Cardiac muscle cell (in vitro differentiated cells and primary cell): ENCODE data around the gene EAPP. TPM values are rescaled to one million over a fixed set of nuclear protein-coding genes. Genes with fewer than 3 reads are reported as not detected.
"Not testable (repeated sequence)": the region's sequence is repeated elsewhere in the genome, so short reads cannot be mapped to it uniquely, and the experiment has no call there.

Source experiments
- DNase-seq, 2 donors: peaks; one replicate each; pipeline versions ENCODE4 v3.0.0 to v3.0.0-alpha.2; 2010 to 2017; ENCODE audit warnings: low read depth in 1 of 2, low spot score in 1 of 2
- H3K27ac ChIP-seq: fragments of 200-600 bp; sonication (generic); 2 replicates; pipeline ENCODE4 v1.5.1; 2016
- H3K27me3 ChIP-seq: fragments of 200-600 bp; sonication (generic); 2 replicates; pipeline ENCODE4 v1.6.0; 2016; ENCODE audit warnings: control low read depth
- H3K36me3 ChIP-seq: fragments of 200-600 bp; sonication (generic); 2 replicates; pipeline ENCODE4 v1.5.1; 2016; ENCODE audit warnings: control low read depth
- H3K4me1 ChIP-seq: fragments of 200-600 bp; sonication (generic); 2 replicates; pipeline ENCODE4 v1.8.1; 2017; ENCODE audit warnings: low read depth, mild to moderate bottlenecking, mixed run types
- H3K4me3 ChIP-seq: fragments of 200-600 bp; sonication (generic); 2 replicates; pipeline ENCODE4 v1.5.1; 2016; ENCODE audit warnings: mild to moderate bottlenecking
- H3K9me3 ChIP-seq: fragments of 200-600 bp; sonication (generic); 2 replicates; pipeline ENCODE4 v1.5.1; 2017; ENCODE audit warnings: low read depth, mild to moderate bottlenecking, control low read depth
- polyA plus RNA-seq: library from polyadenylated mRNA; unstranded; fragments of >200 nt; fragmentation: Nextera tagmentation; extraction: Ambion mirVana; gene quantifications from 2 replicates; pipeline ENCODE4 v1.2.1, GENCODE V29; 2016
- total RNA-seq: library from RNA; depleted of rRNA; stranded (reverse); fragments of >200 nt; gene quantifications from 2 replicates; pipeline ENCODE4 v1.2.3, GENCODE V29; 2016
- TF ChIP-seq, protein P1 (sequence below): IDR thresholded peaks from 2 replicates; pipeline ENCODE4 v1.5.1; 2012; ENCODE audit warnings: low read depth, mild to moderate bottlenecking, low read length

The EAPP gene
- total and polyA plus RNA-seq, 2 experiments from 2014 or later, result 42.4 to 53.2 TPM

DNA sequence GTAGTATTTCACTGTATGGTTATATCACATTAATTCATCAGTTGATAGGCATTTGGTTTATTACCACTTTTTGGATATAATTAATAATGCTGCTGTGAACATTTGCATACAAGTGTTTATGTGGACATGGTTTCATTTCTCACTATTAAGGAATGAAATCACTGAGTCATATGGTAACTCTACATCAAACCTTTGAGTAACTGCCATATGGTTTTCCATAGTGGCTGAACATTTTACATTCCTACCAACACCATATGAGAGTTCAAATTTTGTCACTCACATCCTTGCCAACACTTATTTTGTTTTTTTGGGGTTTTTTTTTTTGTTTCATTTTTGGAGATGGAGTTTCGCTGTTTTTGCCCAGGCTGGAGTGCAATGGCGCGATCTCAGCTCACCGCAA lies 30.2 kb upstream of the EAPP start:
- peaks cover 40% of the 10 kb centered on the region for H3K36me3 ChIP-seq
- no peak for DNase-seq
- H3K9me3 ChIP-seq, result no peaks in the 10 kb centered on the region
- H3K4me1 ChIP-seq, result no peaks in the 10 kb centered on the region
- TF ChIP-seq, protein P1, sequence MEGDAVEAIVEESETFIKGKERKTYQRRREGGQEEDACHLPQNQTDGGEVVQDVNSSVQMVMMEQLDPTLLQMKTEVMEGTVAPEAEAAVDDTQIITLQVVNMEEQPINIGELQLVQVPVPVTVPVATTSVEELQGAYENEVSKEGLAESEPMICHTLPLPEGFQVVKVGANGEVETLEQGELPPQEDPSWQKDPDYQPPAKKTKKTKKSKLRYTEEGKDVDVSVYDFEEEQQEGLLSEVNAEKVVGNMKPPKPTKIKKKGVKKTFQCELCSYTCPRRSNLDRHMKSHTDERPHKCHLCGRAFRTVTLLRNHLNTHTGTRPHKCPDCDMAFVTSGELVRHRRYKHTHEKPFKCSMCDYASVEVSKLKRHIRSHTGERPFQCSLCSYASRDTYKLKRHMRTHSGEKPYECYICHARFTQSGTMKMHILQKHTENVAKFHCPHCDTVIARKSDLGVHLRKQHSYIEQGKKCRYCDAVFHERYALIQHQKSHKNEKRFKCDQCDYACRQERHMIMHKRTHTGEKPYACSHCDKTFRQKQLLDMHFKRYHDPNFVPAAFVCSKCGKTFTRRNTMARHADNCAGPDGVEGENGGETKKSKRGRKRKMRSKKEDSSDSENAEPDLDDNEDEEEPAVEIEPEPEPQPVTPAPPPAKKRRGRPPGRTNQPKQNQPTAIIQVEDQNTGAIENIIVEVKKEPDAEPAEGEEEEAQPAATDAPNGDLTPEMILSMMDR, result no peak
- no peaks in the 10 kb centered on the region for H3K27me3 ChIP-seq
- no peak overlapping the region for H3K27ac ChIP-seq
- H3K4me3 ChIP-seq, result no peak overlapping the region

DNA sequence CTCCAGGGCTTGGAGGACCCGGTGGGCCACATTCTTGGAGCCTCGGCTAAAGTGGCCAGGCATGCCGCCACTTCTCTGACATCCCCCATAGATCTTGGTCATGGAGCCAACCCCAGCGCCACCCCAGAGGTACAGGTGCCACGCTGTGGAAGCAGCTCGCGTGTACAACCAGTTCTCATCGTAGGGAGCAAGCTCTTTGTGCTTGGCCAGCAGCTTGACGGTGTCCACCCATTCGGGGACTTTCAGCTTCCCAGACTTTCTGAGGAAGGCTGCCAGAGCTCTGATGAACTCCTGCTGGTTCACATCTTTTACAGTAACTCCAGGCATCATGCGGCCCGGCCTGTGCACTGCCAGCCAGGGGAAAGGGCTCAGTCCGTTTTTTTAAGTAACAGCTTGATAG lies 29.3 kb upstream of the EAPP start:
- TF ChIP-seq, protein P1, result no peak
- H3K27ac ChIP-seq, result no peak overlapping the region
- H3K36me3 ChIP-seq, result peaks cover 40% of the 10 kb centered on the region
- no peaks in the 10 kb centered on the region for H3K9me3 ChIP-seq
- no peak for DNase-seq
- H3K27me3 ChIP-seq, result no peaks in the 10 kb centered on the region
- H3K4me1 ChIP-seq, result no peaks in the 10 kb centered on the region
- no peak overlapping the region for H3K4me3 ChIP-seq

DNA sequence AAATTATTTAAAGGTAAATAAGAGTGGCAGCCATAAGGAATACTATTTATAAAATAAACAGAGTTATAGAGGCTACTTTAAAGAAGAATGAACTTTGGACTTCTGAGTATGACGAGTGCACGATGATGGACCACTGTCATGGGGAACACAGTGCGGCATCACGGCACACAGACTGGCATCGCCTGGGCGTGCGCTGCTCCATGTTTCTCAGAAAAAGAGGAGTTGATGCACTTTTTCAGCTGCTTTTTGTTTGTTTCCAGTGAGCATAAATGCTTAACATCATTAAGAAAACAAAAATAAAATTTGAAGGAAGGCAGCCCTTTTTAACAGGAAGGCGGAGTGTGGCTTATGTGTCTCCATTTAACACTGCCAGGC lies 23.3 kb upstream of the EAPP start:
- TF ChIP-seq, protein P1, result no peak
- H3K27me3 ChIP-seq, result no peaks in the 10 kb centered on the region
- peak overlapping the region; percentile 72 for H3K27ac ChIP-seq
- peaks cover 3% of the 10 kb centered on the region for H3K4me1 ChIP-seq
- H3K4me3 ChIP-seq, result no peak overlapping the region
- no peak for DNase-seq
- H3K36me3 ChIP-seq, result peaks cover 29% of the 10 kb centered on the region
- H3K9me3 ChIP-seq, result no peaks in the 10 kb centered on the region

DNA sequence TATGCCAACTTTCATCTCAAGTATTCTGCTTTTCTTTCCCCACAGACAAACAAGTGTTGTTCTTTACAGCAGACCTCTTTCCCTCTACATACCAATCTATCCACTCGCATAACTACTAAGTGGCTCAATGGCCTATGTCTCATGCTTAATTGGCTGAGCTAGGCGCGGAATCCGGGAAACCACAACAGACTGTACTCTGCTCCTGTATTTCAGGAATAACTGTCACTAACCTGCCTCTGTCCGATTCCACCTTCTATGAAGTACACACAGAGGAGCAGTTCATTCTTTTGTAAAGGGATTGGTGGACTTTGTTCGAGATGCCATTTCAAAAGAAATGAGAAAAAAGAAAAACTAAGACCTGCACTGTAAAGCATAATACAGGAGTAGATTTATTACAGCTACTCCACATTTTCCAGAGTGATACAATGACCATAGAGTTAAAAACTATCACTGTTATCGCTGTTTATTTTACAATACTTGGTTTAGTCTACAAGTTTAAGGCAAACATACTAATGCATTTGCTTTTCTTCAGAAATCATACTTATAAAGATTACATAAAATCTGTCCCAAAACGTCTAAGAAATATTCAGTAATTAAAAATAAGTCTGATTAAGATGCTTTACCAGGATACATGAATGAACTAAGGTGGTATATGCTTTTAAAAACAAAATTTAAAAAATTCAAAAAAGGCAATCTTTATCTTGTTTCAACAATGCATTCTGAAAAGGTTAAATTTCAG lies 22.7 kb upstream of the EAPP start:
- not testable (repeated sequence) for DNase-seq, H3K4me1 ChIP-seq, H3K27me3 ChIP-seq, H3K4me3 ChIP-seq, H3K9me3 ChIP-seq
- Histone ChIP-seq H3K36me3 (peaks cover 23% of the 10 kb centered on the region), H3K27ac (peak overlapping the region; percentile 72)

DNA sequence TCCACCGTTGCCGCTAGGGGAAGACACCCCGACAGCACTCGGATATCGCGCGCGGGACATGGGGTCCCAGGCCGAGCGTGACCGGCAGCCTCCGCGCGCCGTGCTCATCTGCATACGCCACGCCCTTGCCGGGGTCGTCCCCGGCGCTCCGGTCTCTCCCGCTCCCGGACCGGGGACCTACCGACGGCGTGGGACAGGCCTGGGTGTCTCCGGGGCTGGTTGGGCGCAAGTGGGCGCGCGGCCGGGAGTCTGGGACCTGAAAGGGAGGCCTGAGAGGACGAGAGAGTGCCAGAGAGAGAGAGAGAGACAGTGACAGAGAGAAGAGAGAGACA lies 17.0 kb upstream of the EAPP start:
- not testable (repeated sequence) for H3K4me1 ChIP-seq, H3K27me3 ChIP-seq, H3K4me3 ChIP-seq, DNase-seq, H3K27ac ChIP-seq, H3K9me3 ChIP-seq, H3K36me3 ChIP-seq

DNA sequence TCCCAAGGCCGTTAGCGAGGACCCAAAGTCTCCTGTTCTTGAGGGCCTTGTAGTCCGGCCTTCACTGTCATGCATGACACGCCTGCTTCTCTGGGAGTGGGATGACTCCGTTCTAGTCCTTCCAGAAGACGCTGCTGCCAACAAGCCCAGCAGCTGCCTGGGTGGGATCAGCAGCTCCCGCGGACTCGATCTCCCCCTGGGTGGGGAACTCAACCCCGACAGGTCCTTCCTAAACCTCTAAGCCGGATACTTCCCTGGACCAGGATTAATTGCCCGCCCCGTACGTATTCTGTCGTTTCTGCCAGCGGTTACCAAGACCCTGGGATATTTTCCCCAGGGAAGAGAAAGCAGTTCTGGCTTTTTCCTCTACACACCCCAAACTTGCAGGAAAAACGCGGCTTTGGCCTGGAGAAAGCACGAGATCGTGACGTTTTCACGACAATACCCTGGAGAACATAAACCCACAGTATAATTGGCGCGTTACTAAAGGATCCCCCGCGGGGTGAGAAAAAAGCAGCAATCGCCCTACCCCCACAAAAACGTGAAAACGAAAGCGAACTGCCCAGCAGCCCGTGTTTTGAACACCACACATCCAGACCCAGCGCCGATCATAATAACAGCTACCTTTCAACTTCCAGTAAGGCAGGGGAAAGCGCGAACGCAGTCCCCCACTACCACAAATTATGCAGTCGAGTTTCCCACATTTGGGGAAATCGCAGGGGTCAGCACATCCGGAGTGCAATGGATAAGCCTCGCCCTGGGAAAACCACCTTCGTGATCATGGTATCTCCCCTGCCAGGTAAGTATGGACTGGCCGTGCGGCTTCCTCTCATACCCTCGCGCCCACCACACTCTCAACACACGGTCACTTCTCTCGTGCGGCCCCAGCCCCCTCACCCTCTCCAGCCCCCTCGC lies 16.3 kb upstream of the EAPP start:
- not testable (repeated sequence) for DNase-seq, H3K4me3 ChIP-seq, H3K36me3 ChIP-seq, H3K4me1 ChIP-seq, H3K27me3 ChIP-seq, H3K9me3 ChIP-seq, H3K27ac ChIP-seq
